Measurements from ENCODE around the gene SRPRB. TPM values are rescaled to one million over a fixed set of nuclear protein-coding genes. Genes with fewer than 3 reads are reported as not detected.

Gene SRPRB
- total and polyA plus RNA-seq, 9 donors: 6.2 to 59.7 (median 35.1) TPM

GRCh38 chr3:133859381-133860234 lies 54.0 kb downstream of the SRPRB start:
- TF ChIP-seq EP300 (IDR thresholded peaks at IDR 0.05) (no peak), POLR2A (IDR thresholded peaks at IDR 0.05) (no peak)
- TF ChIP-seq, protein P1, sequence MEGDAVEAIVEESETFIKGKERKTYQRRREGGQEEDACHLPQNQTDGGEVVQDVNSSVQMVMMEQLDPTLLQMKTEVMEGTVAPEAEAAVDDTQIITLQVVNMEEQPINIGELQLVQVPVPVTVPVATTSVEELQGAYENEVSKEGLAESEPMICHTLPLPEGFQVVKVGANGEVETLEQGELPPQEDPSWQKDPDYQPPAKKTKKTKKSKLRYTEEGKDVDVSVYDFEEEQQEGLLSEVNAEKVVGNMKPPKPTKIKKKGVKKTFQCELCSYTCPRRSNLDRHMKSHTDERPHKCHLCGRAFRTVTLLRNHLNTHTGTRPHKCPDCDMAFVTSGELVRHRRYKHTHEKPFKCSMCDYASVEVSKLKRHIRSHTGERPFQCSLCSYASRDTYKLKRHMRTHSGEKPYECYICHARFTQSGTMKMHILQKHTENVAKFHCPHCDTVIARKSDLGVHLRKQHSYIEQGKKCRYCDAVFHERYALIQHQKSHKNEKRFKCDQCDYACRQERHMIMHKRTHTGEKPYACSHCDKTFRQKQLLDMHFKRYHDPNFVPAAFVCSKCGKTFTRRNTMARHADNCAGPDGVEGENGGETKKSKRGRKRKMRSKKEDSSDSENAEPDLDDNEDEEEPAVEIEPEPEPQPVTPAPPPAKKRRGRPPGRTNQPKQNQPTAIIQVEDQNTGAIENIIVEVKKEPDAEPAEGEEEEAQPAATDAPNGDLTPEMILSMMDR (IDR thresholded peaks at IDR 0.05): no peak
- WGBS, 3 donors: 88 to 89% (median 88%) methylated on average over 12 of the region's 12 CpGs
- DNase-seq: no peak
- H3K27ac ChIP-seq: no peak overlapping the region
- H3K9me3 ChIP-seq: no peaks in the 10 kb centered on the region
- H3K27me3 ChIP-seq: no peaks in the 10 kb centered on the region
- no peaks in the 10 kb centered on the region for H3K36me3 ChIP-seq
- intact Hi-C loops (cut with DNase I): no loop called here
- H3K4me1 ChIP-seq (ENCODE audit: insufficient read depth): no peaks in the 10 kb centered on the region
- H3K4me3 ChIP-seq: no peak overlapping the region

DNA sequence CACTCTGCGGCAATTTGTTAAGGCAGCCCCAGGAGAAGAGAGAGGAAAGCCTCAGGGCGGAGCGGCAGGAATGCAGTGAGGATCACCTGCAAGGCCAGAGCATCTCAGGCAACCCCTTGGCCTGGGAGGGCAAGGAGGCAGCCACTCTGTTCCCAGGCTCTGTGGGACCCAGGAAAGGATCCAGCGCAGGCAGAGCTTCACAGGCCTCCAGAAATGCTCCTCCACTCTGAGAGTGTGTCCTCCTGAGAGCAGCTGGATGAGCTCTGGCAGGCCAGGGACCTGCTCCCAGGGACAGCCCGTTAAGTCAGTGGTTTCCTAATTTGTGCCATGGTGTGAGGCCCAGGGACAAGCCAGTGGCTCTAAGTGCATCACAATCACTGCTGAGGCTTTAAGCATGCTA lies 54.9 kb downstream of the SRPRB start:
- H3K4me1 ChIP-seq (ENCODE audit: insufficient read depth): no peaks in the 10 kb centered on the region
- H3K9me3 ChIP-seq: no peaks in the 10 kb centered on the region
- H3K27me3 ChIP-seq: no peaks in the 10 kb centered on the region
- intact Hi-C loops (cut with DNase I): no loop called here
- no peak overlapping the region for H3K27ac ChIP-seq
- H3K4me3 ChIP-seq: no peak overlapping the region
- DNase-seq: no peak
- no peaks in the 10 kb centered on the region for H3K36me3 ChIP-seq
- TF ChIP-seq, protein P1 (IDR thresholded peaks at IDR 0.05): no peak
- no peak for TF ChIP-seq EP300 (IDR thresholded peaks at IDR 0.05)
- no peak for TF ChIP-seq POLR2A (IDR thresholded peaks at IDR 0.05)
- WGBS, 3 donors: 88 to 92% (median 92%) methylated on average over 5 of the region's 5 CpGs

GRCh38 chr3:133862161-133862560 lies 56.5 kb downstream of the SRPRB start:
- Histone ChIP-seq H3K9me3 (no peaks in the 10 kb centered on the region), H3K36me3 (no peaks in the 10 kb centered on the region), H3K27ac (no peak overlapping the region), H3K4me1 (ENCODE audit: insufficient read depth) (no peaks in the 10 kb centered on the region), H3K27me3 (no peaks in the 10 kb centered on the region), H3K4me3 (no peak overlapping the region)
- DNase-seq: no peak
- TF ChIP-seq POLR2A (IDR thresholded peaks at IDR 0.05): no peak
- TF ChIP-seq, protein P1 (IDR thresholded peaks at IDR 0.05): no peak
- TF ChIP-seq EP300 (IDR thresholded peaks at IDR 0.05): no peak
- WGBS, 3 donors: 84 to 87% (median 85%) methylated on average over 4 of the region's 4 CpGs
- intact Hi-C loops (cut with DNase I): no loop called here

DNA sequence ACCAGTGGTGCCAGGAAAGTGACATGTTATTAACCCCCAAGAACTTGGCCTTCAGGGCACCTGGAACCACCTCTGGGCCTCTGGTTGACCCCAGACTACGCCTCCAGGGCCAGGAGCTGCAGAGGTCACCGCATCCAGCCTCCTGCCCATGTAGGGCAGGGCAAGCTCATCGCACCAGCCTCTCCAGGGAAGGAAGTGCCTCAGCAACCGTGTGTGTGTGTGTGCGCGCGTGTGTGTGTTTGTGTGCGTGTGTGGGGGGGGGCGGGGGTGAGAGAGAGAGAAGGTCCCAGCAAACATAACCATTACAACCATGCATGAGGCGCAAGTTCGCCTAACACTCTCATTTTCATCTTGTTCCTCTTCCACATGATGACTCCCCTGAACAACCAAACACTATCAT lies 58.3 kb downstream of the SRPRB start:
- H3K4me3 ChIP-seq: no peak overlapping the region
- H3K27ac ChIP-seq: no peak overlapping the region
- no peak for DNase-seq
- WGBS, 3 donors: 84 to 91% (median 87%) methylated on average over 11 of the region's 11 CpGs
- intact Hi-C loops (cut with DNase I): no loop called here
- peaks cover 2% of the 10 kb centered on the region for H3K4me1 ChIP-seq (ENCODE audit: insufficient read depth)
- no peaks in the 10 kb centered on the region for H3K36me3 ChIP-seq
- H3K9me3 ChIP-seq: no peaks in the 10 kb centered on the region
- H3K27me3 ChIP-seq: no peaks in the 10 kb centered on the region
- TF ChIP-seq, protein P1 (IDR thresholded peaks at IDR 0.05): no peak
- TF ChIP-seq POLR2A (IDR thresholded peaks at IDR 0.05) (no peak), EP300 (IDR thresholded peaks at IDR 0.05) (no peak)
